Glutamatergic neuron (in vitro differentiated cells): ENCODE data around the gene PODN. TPM values are rescaled to one million over a fixed set of nuclear protein-coding genes. Genes with fewer than 3 reads are reported as not detected.

ENCODE experiments used
- DNase-seq: peaks from one replicate; pipeline ENCODE4 v3.0.0; 2022
- H3K27ac Mint-ChIP-seq: one replicate; pipeline ENCODE4 v1.8.0; 2020; ENCODE audit warnings: mild to moderate bottlenecking, mixed read lengths, inconsistent platforms; ENCODE audit not compliant: unreplicated experiment
- H3K27me3 Mint-ChIP-seq: one replicate; pipeline ENCODE4 v1.8.0; 2020; ENCODE audit warnings: mild to moderate bottlenecking, moderate library complexity, mixed read lengths, inconsistent platforms; ENCODE audit not compliant: unreplicated experiment
- H3K36me3 Mint-ChIP-seq: one replicate; pipeline ENCODE4 v1.8.0; 2020; ENCODE audit warnings: mild to moderate bottlenecking, mixed read lengths, inconsistent platforms; ENCODE audit not compliant: unreplicated experiment
- H3K4me1 Mint-ChIP-seq: one replicate; pipeline ENCODE4 v1.8.0; 2020; ENCODE audit warnings: mild to moderate bottlenecking, low read depth, mixed read lengths, inconsistent platforms; ENCODE audit not compliant: unreplicated experiment
- H3K4me3 Mint-ChIP-seq: one replicate; pipeline ENCODE4 v1.8.0; 2020; ENCODE audit warnings: mild to moderate bottlenecking, mixed read lengths, inconsistent platforms; ENCODE audit not compliant: unreplicated experiment
- H3K9me3 Mint-ChIP-seq: one replicate; pipeline ENCODE4 v1.8.0; 2020; ENCODE audit warnings: mild to moderate bottlenecking, moderate library complexity, mixed read lengths, inconsistent platforms; ENCODE audit not compliant: unreplicated experiment
- total RNA-seq: library from RNA; stranded (reverse); fragmentation: NEBNext Ultra II Directional; extraction: Animal tissue kit (Norgen Biotek cat#: 25700); gene quantifications from one replicate; pipeline ENCODE4 v1.2.1, GENCODE V29; 2021; ENCODE audit not compliant: unreplicated experiment
- TF ChIP-seq, protein P1 (sequence below): fragments of 200-600 bp; sonication (generic); IDR thresholded peaks from one replicate; pipeline ENCODE4 v1.5.0; 2021; ENCODE audit not compliant: partially characterized antibody, unreplicated experiment

Gene PODN
- total RNA-seq, 1 donor from 2014 or later: 3.1 TPM

DNA sequence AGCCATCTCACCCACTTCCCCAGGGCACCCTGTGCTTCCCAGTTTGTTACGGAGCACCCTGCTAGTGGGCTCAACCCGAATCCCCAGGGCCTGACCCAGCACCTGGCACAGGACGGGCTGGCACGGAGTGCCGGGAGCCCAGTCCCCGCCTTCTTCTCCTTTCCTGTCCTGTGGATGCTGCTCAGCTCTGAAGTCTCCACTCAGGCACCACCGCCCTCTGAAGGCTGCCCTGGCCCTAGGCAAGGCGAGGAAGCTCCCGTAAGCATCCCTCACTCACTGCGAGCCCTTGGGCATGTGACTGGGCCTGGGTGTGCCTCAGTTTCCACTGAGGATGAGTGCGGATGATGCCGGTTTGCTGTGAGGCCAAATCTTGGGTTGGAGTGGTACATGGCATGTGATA is 58.6 kb downstream of the PODN start:
- peaks cover 10% of the 10 kb centered on the region for H3K9me3 Mint-ChIP-seq
- H3K27me3 Mint-ChIP-seq: peaks cover 1% of the 10 kb centered on the region
- H3K4me3 Mint-ChIP-seq: peak overlapping the region; percentile 21
- peak overlapping the region; percentile 64 for H3K27ac Mint-ChIP-seq
- no peak for DNase-seq
- peaks cover 30% of the 10 kb centered on the region for H3K4me1 Mint-ChIP-seq
- no peaks in the 10 kb centered on the region for H3K36me3 Mint-ChIP-seq
- TF ChIP-seq, protein P1, sequence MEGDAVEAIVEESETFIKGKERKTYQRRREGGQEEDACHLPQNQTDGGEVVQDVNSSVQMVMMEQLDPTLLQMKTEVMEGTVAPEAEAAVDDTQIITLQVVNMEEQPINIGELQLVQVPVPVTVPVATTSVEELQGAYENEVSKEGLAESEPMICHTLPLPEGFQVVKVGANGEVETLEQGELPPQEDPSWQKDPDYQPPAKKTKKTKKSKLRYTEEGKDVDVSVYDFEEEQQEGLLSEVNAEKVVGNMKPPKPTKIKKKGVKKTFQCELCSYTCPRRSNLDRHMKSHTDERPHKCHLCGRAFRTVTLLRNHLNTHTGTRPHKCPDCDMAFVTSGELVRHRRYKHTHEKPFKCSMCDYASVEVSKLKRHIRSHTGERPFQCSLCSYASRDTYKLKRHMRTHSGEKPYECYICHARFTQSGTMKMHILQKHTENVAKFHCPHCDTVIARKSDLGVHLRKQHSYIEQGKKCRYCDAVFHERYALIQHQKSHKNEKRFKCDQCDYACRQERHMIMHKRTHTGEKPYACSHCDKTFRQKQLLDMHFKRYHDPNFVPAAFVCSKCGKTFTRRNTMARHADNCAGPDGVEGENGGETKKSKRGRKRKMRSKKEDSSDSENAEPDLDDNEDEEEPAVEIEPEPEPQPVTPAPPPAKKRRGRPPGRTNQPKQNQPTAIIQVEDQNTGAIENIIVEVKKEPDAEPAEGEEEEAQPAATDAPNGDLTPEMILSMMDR: no peak

GRCh38 chr1:53121319-53122172 is 59.5 kb downstream of the PODN start:
- Mint-ChIP-seq H3K9me3 (peaks cover 10% of the 10 kb centered on the region), H3K27me3 (peaks cover 1% of the 10 kb centered on the region), H3K4me1 (peaks cover 31% of the 10 kb centered on the region), H3K27ac (peak overlapping the region; percentile 64), H3K36me3 (no peaks in the 10 kb centered on the region), H3K4me3 (peak overlapping the region; percentile 21)
- DNase-seq: peak; percentile 63
- TF ChIP-seq, protein P1: no peak

- Mint-ChIP-seq H3K27ac (peak overlapping the region; percentile 64), H3K27me3 (peaks cover 4% of the 10 kb centered on the region), H3K4me1 (peaks cover 29% of the 10 kb centered on the region), H3K4me3 (no peak overlapping the region), H3K36me3 (no peaks in the 10 kb centered on the region), H3K9me3 (peaks cover 9% of the 10 kb centered on the region)
- TF ChIP-seq, protein P1: no peak
- DNase-seq: no peak
Observed at GRCh38 chr1:53122201-53122885, 60.3 kb downstream of the PODN start.

DNA sequence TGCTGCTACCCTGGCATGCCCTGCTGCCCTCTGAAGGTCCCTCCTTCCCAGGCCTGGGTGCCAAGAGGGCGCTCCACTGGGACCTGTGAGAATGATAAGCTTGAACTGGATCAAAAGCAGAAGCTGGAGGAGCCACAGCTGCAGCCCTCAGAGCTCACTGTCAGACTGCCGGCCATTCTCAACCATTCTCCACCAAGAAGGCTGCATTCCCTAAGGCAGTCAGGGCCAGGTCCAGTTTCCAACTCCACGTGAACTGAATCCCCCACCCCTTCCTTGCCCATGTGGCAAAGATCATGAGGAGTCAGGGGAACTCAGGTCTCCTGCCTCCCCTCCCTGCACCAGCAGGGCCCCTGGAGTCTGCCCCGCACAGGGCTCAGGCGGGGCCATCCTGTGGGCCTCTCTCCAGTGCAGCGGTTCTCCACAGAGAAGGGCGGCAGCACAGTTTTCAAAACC is 61.0 kb downstream of the PODN start:
- no peak for DNase-seq
- no peaks in the 10 kb centered on the region for H3K36me3 Mint-ChIP-seq
- no peak overlapping the region for H3K4me3 Mint-ChIP-seq
- no peak overlapping the region for H3K27ac Mint-ChIP-seq
- H3K4me1 Mint-ChIP-seq: peaks cover 29% of the 10 kb centered on the region
- TF ChIP-seq, protein P1: no peak
- H3K27me3 Mint-ChIP-seq: peaks cover 4% of the 10 kb centered on the region
- peaks cover 9% of the 10 kb centered on the region for H3K9me3 Mint-ChIP-seq
